ENCODE measurements around the gene ALDH2. TPM values are rescaled to one million over a fixed set of nuclear protein-coding genes. Genes with fewer than 3 reads are reported as not detected.

ALDH2 gene
- polyA plus RNA-seq, 1 donor (not counting 4 experiments of a cell fraction or from before 2014, with no cell fraction given), result 33.8 TPM

- no peaks in the 10 kb centered on the region for H3K9me3 ChIP-seq (ENCODE audit: control insufficient read depth, low read depth, low read length)
- no peaks in the 10 kb centered on the region for H3K27me3 ChIP-seq (ENCODE audit: control insufficient read depth, extremely low read depth, insufficient read depth, low read length)
- H3K9ac ChIP-seq (ENCODE audit: control insufficient read depth, extremely low read depth, insufficient read depth, low read length), result no peak overlapping the region
- no peak overlapping the region for H3K27ac ChIP-seq (ENCODE audit: control insufficient read depth, insufficient read depth, low read length)
- FAIRE-seq (no peak), DNase-seq (ENCODE audit: low read depth, low spot score) (no peak)
- H4K20me1 ChIP-seq (ENCODE audit: control insufficient read depth, extremely low read depth, insufficient read depth, low read length), result no peaks in the 10 kb centered on the region
- peaks cover 35% of the 10 kb centered on the region for H3K79me2 ChIP-seq (ENCODE audit: control insufficient read depth, insufficient read depth, low read length)
- no peak overlapping the region for H2AFZ ChIP-seq (ENCODE audit: control insufficient read depth, low read length)
- H3K4me1 ChIP-seq (ENCODE audit: control insufficient read depth, extremely low read depth, insufficient read depth, low read length), result peaks cover 7% of the 10 kb centered on the region
- no peak overlapping the region for H3K4me3 ChIP-seq (ENCODE audit: control insufficient read depth in 2 of 3, extremely low read depth in 1 of 3, insufficient read depth in 2 of 3, low read depth in 1 of 3, low read length in 3 of 3)
- TF ChIP-seq EZH2 (IDR thresholded peaks at IDR 0.05; ENCODE audit: low read length) (no peak), CTCF (optimal IDR thresholded peaks at IDR 0.05 in 1 of 3, IDR thresholded peaks at IDR 0.05 in 1 of 3, conservative IDR thresholded peaks at IDR 0.05 in 1 of 3; ENCODE audit: extremely low read depth in 1 of 3, insufficient read depth in 2 of 3, low read length in 3 of 3) (no peak)
- dilution Hi-C loops (cut with MboI; ENCODE audit: extremely low pct_ligation_motif_present, low sequenced_read_pairs), result no loop called here
- no peak overlapping the region for H3K4me2 ChIP-seq (ENCODE audit: control insufficient read depth, extremely low read depth, insufficient read depth, low read depth, low read length)
- H3K36me3 ChIP-seq (ENCODE audit: control insufficient read depth in 2 of 2, extremely low read depth in 1 of 2, insufficient read depth in 2 of 2, low read length in 2 of 2), result peaks cover 0 to 13% of the 10 kb centered on the region in 2 experiments
- H3K9me1 ChIP-seq (ENCODE audit: control insufficient read depth, extremely low read depth, insufficient read depth, low read length), result peaks cover 2% of the 10 kb centered on the region
Measured at GRCh38 chr12:111838353-111838752, 71.6 kb downstream of the ALDH2 start.

- Histone ChIP-seq H3K9me1 (ENCODE audit: control insufficient read depth, extremely low read depth, insufficient read depth, low read length) (peaks cover 2% of the 10 kb centered on the region), H3K79me2 (ENCODE audit: control insufficient read depth, insufficient read depth, low read length) (peaks cover 60% of the 10 kb centered on the region), H3K27me3 (ENCODE audit: control insufficient read depth, extremely low read depth, insufficient read depth, low read length) (no peaks in the 10 kb centered on the region), H3K4me2 (ENCODE audit: control insufficient read depth, extremely low read depth, insufficient read depth, low read depth, low read length) (peak overlapping the region; percentile 59), H3K36me3 (ENCODE audit: control insufficient read depth in 2 of 2, extremely low read depth in 1 of 2, insufficient read depth in 2 of 2, low read length in 2 of 2) (peaks cover 3 to 15% of the 10 kb centered on the region in 2 experiments), H2AFZ (ENCODE audit: control insufficient read depth, low read length) (peak overlapping the region; percentile 97), H3K9ac (ENCODE audit: control insufficient read depth, extremely low read depth, insufficient read depth, low read length) (peak overlapping the region; percentile 97), H3K4me1 (ENCODE audit: control insufficient read depth, extremely low read depth, insufficient read depth, low read length) (peaks cover 7% of the 10 kb centered on the region), H3K4me3 (ENCODE audit: control insufficient read depth in 2 of 3, extremely low read depth in 1 of 3, insufficient read depth in 2 of 3, low read depth in 1 of 3, low read length in 3 of 3) (peak overlapping the region; percentile 73 to 78 (median 77)), H4K20me1 (ENCODE audit: control insufficient read depth, extremely low read depth, insufficient read depth, low read length) (no peaks in the 10 kb centered on the region), H3K9me3 (ENCODE audit: control insufficient read depth, low read depth, low read length) (no peaks in the 10 kb centered on the region), H3K27ac (ENCODE audit: control insufficient read depth, insufficient read depth, low read length) (peak overlapping the region; percentile 88)
- dilution Hi-C loops (cut with MboI; ENCODE audit: extremely low pct_ligation_motif_present, low sequenced_read_pairs), result no loop called here
- TF ChIP-seq CTCF (optimal IDR thresholded peaks at IDR 0.05 in 1 of 3, IDR thresholded peaks at IDR 0.05 in 1 of 3, conservative IDR thresholded peaks at IDR 0.05 in 1 of 3; ENCODE audit: extremely low read depth in 1 of 3, insufficient read depth in 2 of 3, low read length in 3 of 3), result no peak
- TF ChIP-seq EZH2 (IDR thresholded peaks at IDR 0.05; ENCODE audit: low read length), result no peak
- DNase-seq (ENCODE audit: low read depth, low spot score), result no peak
- no peak for FAIRE-seq
Measured at GRCh38 chr12:111840807-111841206, 74.1 kb downstream of the ALDH2 start.

Data from keratinocyte (primary cell).